ENCODE data around the gene EMC7. TPM values are rescaled to one million over a fixed set of nuclear protein-coding genes. Genes with fewer than 3 reads are reported as not detected.
"Not testable (repeated sequence)": the region's sequence is repeated elsewhere in the genome, so short reads cannot be mapped to it uniquely, and the experiment has no call there.

EMC7 gene
- total and polyA plus RNA-seq, 2 of the 4 experiments (the other 2 are of a cell fraction) = 46.6 to 76.4 TPM

DNA sequence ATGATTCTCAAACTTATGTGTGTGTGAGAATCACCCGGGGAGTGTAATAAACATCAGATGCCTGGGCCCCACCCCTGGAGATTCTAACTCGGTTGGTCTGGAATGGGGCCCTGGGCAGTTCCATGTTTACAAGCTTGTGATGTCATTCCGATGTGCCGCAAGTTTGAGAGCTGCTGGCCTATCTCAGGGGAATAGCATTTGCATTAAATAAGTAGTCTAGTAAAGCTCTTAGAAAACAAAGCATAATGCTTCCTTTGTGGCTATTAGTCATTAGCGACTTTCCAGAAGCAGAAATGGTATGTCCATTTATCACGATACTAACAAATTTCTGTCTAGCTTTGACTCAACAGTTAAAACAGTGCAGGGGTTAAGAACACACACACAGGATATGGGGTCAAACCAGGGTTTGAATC lies 21.1 kb upstream of the EMC7 start:
- Histone ChIP-seq H3K4me2 (ENCODE audit: low read depth, low read length) (peak overlapping the region; percentile 62; the same call in 1 of the 2 replicates), H3K9ac (ENCODE audit: low read depth, low read length) (no peak overlapping the region)
- 0% methylated on average over 2 of the region's 6 CpGs; no CpG with 5 or more reads in 1 of the 2 experiments for WGBS, 2 experiments (ENCODE audit: extremely low coverage in 2 of 2, insufficient read length in 1 of 2)

DNA sequence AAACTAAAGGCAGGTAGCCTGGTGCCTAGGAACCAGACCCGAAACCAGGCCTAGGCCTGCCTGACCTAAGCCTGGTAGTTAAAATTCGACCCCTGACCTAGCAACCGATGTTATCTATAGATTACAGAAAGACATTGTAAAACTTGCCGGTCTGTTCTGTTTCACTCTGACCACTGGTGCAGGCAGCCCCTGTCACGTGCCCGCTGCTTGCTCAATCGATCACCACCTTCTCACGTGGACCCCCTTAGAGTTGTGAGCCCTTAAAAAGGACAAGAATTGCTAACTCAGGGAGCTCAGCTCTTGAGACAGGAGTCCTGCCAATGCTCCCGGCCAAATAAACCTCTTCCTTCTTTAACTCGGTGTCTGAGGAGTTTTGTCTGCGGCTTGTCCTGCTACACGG lies 20.1 kb upstream of the EMC7 start:
- H3K9ac ChIP-seq (ENCODE audit: low read depth, low read length); H3K27me3 ChIP-seq (ENCODE audit: control insufficient read depth, insufficient read depth, low read length); H3K9me3 ChIP-seq (ENCODE audit: control insufficient read depth, insufficient read depth, low read length); H3K4me1 ChIP-seq (ENCODE audit: control insufficient read depth, insufficient read depth, low read length); H4K20me1 ChIP-seq (ENCODE audit: insufficient read depth, low read length); dilution Hi-C loops (cut with HindIII; ENCODE audit: low sequenced_read_pairs, unreplicated experiment); BruUV-seq (replicated peaks); H3K27ac ChIP-seq (ENCODE audit: insufficient read depth, low read length); H3K4me2 ChIP-seq (ENCODE audit: low read depth, low read length); H3K9me1 ChIP-seq (ENCODE audit: insufficient read depth, low read length); H3K79me1 ChIP-seq (ENCODE audit: low read depth in 1 of 2, low read length in 2 of 2); H3K36me3 ChIP-seq (ENCODE audit: control insufficient read depth, insufficient read depth, low read length); H4K91ac ChIP-seq (ENCODE audit: insufficient read depth, low read depth, low read length); H2AFZ ChIP-seq (replicated peaks; ENCODE audit: low read length, poor library complexity); H3K14ac ChIP-seq (replicated peaks; ENCODE audit: low read depth, low read length); H3K18ac ChIP-seq (ENCODE audit: low read depth, low read length); H4K5ac ChIP-seq (ENCODE audit: low read depth, low read length); H2BK15ac ChIP-seq (ENCODE audit: low read depth, low read length); H2AK9ac ChIP-seq (replicated peaks; ENCODE audit: low read depth, low read length, poor library complexity); POLR2A ChIA-PET (ENCODE audit: unreplicated experiment); ATAC-seq (ENCODE audit: low read depth); H3K56ac ChIP-seq (ENCODE audit: extremely low read depth, insufficient read depth, low read length); H3K4ac ChIP-seq (ENCODE audit: low read depth, low read length); H3K23ac ChIP-seq (ENCODE audit: low read depth, low read length); intact Hi-C loops (cut with micrococcal nuclease); H2AK5ac ChIP-seq (ENCODE audit: low read depth, low read length); DNase-seq; H4K8ac ChIP-seq (ENCODE audit: low read depth in 2 of 2, low read length in 2 of 2); H2BK20ac ChIP-seq (ENCODE audit: low read depth, low read length); H3K4me3 ChIP-seq (ENCODE audit: insufficient read depth, low read depth, low read length): not testable (repeated sequence)
- WGBS, 2 experiments (ENCODE audit: extremely low coverage in 2 of 2, insufficient read length in 1 of 2) = 95% methylated on average over 4 of the region's 12 CpGs; no CpG with 5 or more reads in 1 of the 2 experiments
- CTCF ChIA-PET = interaction anchor here (2.2 kb wide), 1 partner anchor 88 kb away, joined by 8 read pairs; the partner anchor contains the start of gene KATNBL1
- H2BK120ac ChIP-seq (ENCODE audit: low read depth, low read length) = peak overlapping the region; percentile 19; the same call in 1 of the 2 replicates
- peak overlapping the region; percentile 46 for H2BK5ac ChIP-seq (ENCODE audit: low read depth, low read length, poor library complexity, severe bottlenecking)
- in situ Hi-C loops (cut with MboI; ENCODE audit: low sequenced_read_pairs) = loop anchor here (25.0 kb wide), 1 partner anchor 466 kb away; the partner anchor contains the start of gene GOLGA8B

More for the DNA sequence above, 21.1 kb upstream of the EMC7 start:
- DNase-seq (peak; percentile 97), ATAC-seq (ENCODE audit: low read depth) (peak; percentile 96)
- POLR2A ChIA-PET (ENCODE audit: unreplicated experiment) = interaction anchor here (0.5 kb wide), 1 partner anchor 67 kb away, joined by 6 read pairs; no protein-coding TSS in a partner anchor
- Histone ChIP-seq H2BK120ac (ENCODE audit: low read depth, low read length) (no peak overlapping the region), H3K9me3 (ENCODE audit: control insufficient read depth, insufficient read depth, low read length) (no peaks in the 10 kb centered on the region), H2BK15ac (ENCODE audit: low read depth, low read length) (0 out of 3 replicates have a peak overlapping the region, but pooled peaks have one; percentile 30), H3K14ac (replicated peaks; ENCODE audit: low read depth, low read length) (no peak overlapping the region), H3K56ac (ENCODE audit: extremely low read depth, insufficient read depth, low read length) (no peak overlapping the region), H3K4me3 (ENCODE audit: insufficient read depth, low read depth, low read length) (no peak overlapping the region), H3K23ac (ENCODE audit: low read depth, low read length) (no peak overlapping the region), H3K79me1 (ENCODE audit: low read depth in 1 of 2, low read length in 2 of 2) (no peaks in the 10 kb centered on the region), H3K4ac (ENCODE audit: low read depth, low read length) (no peak overlapping the region), H2BK20ac (ENCODE audit: low read depth, low read length) (no peak overlapping the region), H3K9me1 (ENCODE audit: insufficient read depth, low read length) (no peaks in the 10 kb centered on the region; the same call in 1 of the 2 replicates), H3K36me3 (ENCODE audit: control insufficient read depth, insufficient read depth, low read length) (no peaks in the 10 kb centered on the region), H4K8ac (ENCODE audit: low read depth in 2 of 2, low read length in 2 of 2) (peak overlapping the region in 1 of 2 experiments; percentile 24; a peak in 1 of 4 replicates), H3K4me1 (ENCODE audit: control insufficient read depth, insufficient read depth, low read length) (0 out of 2 replicates have a peak, but pooled peaks cover 1% of the 10 kb centered on the region), H4K20me1 (ENCODE audit: insufficient read depth, low read length) (peaks cover 5% of the 10 kb centered on the region; the same call in 1 of the 2 replicates), H3K18ac (ENCODE audit: low read depth, low read length) (no peak overlapping the region), H2BK5ac (ENCODE audit: low read depth, low read length, poor library complexity, severe bottlenecking) (peak overlapping the region; percentile 58), H2AK9ac (replicated peaks; ENCODE audit: low read depth, low read length, poor library complexity) (no peak overlapping the region), H2AFZ (replicated peaks; ENCODE audit: low read length, poor library complexity) (no peak overlapping the region), H4K5ac (ENCODE audit: low read depth, low read length) (no peak overlapping the region), H2AK5ac (ENCODE audit: low read depth, low read length) (peak overlapping the region; percentile 49; the same call in 1 of the 2 replicates), H4K91ac (ENCODE audit: insufficient read depth, low read depth, low read length) (no peak overlapping the region), H3K27me3 (ENCODE audit: control insufficient read depth, insufficient read depth, low read length) (no peaks in the 10 kb centered on the region), H3K27ac (ENCODE audit: insufficient read depth, low read length) (no peak overlapping the region)
- no TSS peak for BruUV-seq (replicated peaks)
- CTCF ChIA-PET = interaction anchor here (1.1 to 2.2 kb wide), 2 partner anchors 13 to 87 kb away, joined by 6 to 8 read pairs; partner anchors contain the start of gene KATNBL1
- in situ Hi-C loops (cut with MboI; ENCODE audit: low sequenced_read_pairs) = loop anchor here (25.0 kb wide), 1 partner anchor 465 kb away; the partner anchor contains the start of gene GOLGA8B
- peak; percentile 51; the same call in 1 of the 2 replicates for TF ChIP-seq CEBPB (IDR thresholded peaks at IDR 0.05; ENCODE audit: low read depth, low read length)
- TF ChIP-seq CHD1 (IDR thresholded peaks at IDR 0.05; ENCODE audit: low read depth, low read length) = no peak
- no peak for TF ChIP-seq POLR2A (IDR thresholded peaks at IDR 0.05; ENCODE audit: low read depth, low read length)
- TF ChIP-seq, protein P1, sequence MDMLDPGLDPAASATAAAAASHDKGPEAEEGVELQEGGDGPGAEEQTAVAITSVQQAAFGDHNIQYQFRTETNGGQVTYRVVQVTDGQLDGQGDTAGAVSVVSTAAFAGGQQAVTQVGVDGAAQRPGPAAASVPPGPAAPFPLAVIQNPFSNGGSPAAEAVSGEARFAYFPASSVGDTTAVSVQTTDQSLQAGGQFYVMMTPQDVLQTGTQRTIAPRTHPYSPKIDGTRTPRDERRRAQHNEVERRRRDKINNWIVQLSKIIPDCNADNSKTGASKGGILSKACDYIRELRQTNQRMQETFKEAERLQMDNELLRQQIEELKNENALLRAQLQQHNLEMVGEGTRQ (IDR thresholded peaks at IDR 0.05; ENCODE audit: low read depth, low read length) = no peak
- TF ChIP-seq RAD21 (IDR thresholded peaks at IDR 0.05; ENCODE audit: low read length) = no peak
- no peak for TF ChIP-seq RCOR1 (IDR thresholded peaks at IDR 0.05; ENCODE audit: insufficient replicate concordance, low read length)
- TF ChIP-seq BHLHE40 (IDR thresholded peaks at IDR 0.05; ENCODE audit: low read depth, low read length) = peak; percentile 46; the same call in 1 of the 2 replicates
- TF ChIP-seq FOS (IDR thresholded peaks at IDR 0.05; ENCODE audit: low read depth, low read length) = no peak
- TF ChIP-seq MAZ (IDR thresholded peaks at IDR 0.05; ENCODE audit: borderline replicate concordance, low read depth, low read length) = no peak
- intact Hi-C loops (cut with micrococcal nuclease) = loop anchor here (1.0 kb wide), 1 partner anchor 11 kb away; no protein-coding TSS in a partner anchor
- dilution Hi-C loops (cut with HindIII; ENCODE audit: low sequenced_read_pairs, unreplicated experiment) = no loop called here
